DMS 273 treated with DMSO at 0.1 percent for 48 hours (cell line): Measurements from ENCODE around the gene CRYBA1.
A peak's percentile ranks its signal among the peaks of the same experiment; 100 is the strongest.
"Not testable (repeated sequence)": the region's sequence is repeated elsewhere in the genome, so short reads cannot be mapped to it uniquely, and the experiment has no call there.

Source experiments
- DNase-seq: peaks from one replicate; lab custom pipeline; 2025; lab: John Stamatoyannopoulos, UW

CRYBA1 gene

DNA sequence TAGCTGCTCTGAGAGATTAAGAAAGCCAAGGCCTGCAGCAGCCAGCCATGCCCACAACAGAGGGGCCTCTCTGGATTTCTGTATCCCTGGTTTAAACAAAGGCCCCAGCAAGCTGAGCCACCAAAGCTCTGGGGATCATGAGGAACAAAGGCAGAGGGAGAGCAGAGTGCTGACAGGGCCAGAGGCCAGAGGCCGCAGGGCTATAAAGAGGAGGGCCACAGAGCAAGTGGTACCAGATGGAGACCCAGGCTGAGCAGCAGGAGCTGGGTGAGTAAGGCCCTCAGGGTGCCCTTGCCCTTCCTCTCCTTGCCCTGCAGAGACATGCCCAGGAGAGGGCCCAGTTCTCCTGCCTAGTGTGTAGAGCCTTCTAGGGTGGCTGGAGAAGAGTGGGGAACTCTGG is at the start of gene CRYBA1:
Gene CRYBA1, plus strand, starts transcription at position 232 of the 400 bp plus-strand sequence. Its CDS starts 5 bp downstream, at position 237.
- no peak for DNase-seq

GRCh38 chr17:29197516-29198272 is 49.0 kb upstream of the CRYBA1 start:
- no peak for DNase-seq

DNA sequence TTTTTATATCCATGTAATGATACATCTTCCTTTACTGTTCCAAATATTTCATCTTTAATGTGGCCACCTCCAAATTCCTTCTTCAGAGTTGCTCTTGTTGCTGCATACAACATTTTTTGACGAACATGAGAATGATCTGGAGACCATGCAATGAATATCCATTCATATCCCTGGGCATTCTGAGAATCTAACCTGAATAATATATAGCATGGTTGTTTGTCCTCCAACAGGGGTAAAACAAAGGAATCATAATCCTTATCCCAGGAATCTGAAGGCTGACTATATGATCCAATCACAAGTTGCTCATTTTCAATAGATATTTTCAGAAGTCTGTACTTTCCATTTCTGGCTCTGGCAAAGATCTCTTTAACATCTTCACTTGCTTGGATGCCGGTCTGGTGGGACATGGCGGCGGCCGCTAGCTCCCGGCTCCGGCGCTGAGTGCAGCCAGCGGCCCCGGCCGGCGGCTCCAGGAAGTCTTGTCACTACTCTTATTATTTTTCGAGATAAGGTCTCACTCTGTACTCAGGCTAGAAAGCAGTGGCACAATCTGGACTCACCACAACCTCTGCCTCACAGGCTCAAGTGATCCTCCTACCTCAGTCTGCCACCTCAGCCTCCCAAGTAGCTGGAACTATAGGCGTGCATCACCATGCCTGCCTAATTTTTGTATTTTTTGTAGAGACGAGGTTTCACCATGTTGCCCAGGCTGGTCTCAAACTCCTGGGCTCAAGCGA is 42.4 kb upstream of the CRYBA1 start:
- DNase-seq = not testable (repeated sequence)

DNA sequence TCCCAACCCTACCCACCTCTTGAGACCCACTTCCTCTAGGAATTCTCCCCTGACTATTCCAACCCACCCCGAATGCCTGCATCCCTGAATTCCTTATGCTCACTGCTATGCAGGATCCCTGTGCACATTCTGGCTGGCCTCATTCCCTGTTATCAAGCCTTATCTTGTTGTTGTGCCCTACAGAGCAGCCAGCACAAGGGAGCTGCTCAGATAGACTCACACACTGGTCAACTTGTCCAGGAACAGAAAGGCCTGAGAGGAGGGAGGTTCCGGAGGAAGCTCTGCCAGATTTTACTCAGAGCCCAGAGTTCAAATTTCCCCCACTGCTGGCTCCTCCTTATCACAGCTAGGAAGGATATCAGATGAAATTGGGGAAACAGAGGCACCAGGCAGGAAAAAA is 41.6 kb upstream of the CRYBA1 start:
- DNase-seq = no peak

- DNase-seq = no peak
Observed at GRCh38 chr17:29207975-29208374, 38.7 kb upstream of the CRYBA1 start.

GRCh38 chr17:29209073-29209472 is 37.6 kb upstream of the CRYBA1 start:
- DNase-seq = no peak

DNA sequence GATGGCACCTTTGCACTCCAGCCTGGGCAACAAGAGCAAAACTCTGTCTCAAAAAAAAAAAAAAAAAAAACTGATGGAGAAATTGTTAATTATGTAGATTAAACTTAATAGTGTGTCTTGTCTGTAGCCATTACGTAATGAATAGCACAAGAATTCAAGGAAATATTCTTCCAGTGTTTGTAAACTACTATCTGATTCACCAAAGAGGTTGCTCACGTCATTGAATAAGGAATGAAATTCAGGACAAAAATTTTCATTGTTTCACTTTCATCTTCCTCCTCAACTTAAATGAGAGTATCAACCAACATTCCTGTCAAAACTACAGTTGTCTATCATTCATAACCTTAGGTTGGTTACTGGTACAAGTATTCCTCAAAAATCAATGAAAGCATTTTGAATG is 35.8 kb upstream of the CRYBA1 start:
- DNase-seq = no peak

DNA sequence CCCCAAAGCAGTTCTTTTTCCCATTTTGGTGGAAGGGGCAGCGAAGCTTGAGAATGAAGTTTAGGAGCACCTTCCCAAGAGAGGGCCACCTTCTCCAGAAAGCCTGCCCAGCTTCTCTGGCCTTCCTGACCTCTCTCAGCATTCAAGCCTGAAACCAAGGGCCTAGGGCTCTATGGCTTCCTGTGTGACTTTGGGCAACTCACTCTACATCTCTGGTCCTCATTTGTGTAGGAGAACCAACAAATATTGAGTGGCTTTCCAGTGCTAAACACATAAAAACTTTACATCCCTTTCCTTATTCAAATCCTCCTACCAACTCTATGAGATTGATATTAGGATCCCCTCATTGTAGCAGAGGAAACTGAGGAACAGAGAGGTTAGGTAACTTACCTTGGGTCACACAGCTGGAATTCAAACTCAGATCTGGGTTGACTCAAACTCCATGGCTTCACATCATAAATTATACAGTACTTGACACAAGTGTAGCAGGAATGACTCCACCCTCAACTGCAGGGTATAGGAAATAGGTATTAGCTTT is 34.5 kb upstream of the CRYBA1 start:
- no peak for DNase-seq

DNA sequence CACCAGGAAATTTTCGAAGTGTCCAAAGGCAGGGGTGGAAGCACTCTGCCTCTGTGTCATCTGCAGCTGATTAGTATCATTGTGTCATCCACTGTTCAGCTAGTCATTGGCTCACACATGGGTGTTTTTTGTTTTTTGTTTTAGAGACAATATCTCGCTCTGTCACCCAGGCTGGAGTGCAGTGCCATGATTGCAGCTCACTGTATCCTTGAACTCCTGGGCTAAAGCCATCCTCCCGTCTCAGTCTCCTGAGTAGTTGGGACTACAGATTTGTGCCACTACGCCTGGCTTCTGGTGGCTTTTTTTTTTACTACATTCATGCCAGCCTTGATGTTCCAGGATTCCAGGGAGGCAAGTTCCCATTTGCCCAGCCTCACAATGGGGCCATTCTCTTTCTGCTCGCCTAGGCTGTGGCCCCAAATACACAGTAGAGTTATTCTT is 34.0 kb upstream of the CRYBA1 start:
- no peak for DNase-seq

GRCh38 chr17:29214215-29215146 is 32.2 kb upstream of the CRYBA1 start:
- no peak for DNase-seq

DNA sequence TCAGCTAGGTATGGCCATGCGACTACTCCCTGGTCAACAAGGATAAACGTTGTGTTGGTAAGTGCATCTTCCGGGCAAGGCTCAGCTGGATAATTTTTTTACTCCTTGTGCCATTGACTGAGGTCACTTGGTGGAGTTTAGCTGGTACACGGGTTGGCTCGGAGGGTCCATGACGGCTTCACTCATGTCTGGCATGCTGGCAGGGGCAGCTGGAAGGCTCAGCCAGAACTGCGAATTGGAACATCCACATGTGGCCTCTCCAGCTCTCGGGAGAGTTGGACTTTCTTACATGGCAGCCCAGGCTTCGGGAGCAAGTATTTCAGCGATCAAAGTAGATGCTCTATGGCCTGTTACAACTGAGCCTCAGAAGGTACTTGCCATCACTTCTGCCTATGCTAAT is 31.5 kb upstream of the CRYBA1 start:
- DNase-seq = no peak

DNA sequence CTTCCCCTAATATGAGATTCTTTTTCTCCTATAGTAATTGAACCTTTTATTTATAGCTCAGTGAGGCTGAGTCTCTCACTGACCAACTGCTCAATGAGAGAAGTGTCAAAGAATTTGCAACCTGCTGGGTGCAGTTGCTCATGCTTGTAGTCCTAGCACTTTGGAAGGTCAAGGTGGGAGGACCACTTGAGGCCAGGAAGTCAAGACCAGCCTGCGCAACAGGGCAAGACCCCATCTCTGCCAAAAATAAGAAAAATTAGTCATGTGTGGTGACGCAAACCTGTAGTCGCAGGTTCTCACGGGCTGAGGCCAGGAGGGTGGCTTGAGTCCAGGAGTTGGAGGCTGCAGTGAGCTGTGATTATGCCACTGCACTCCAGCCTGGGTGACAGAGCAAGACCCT is 30.9 kb upstream of the CRYBA1 start:
- DNase-seq = no peak

DNA sequence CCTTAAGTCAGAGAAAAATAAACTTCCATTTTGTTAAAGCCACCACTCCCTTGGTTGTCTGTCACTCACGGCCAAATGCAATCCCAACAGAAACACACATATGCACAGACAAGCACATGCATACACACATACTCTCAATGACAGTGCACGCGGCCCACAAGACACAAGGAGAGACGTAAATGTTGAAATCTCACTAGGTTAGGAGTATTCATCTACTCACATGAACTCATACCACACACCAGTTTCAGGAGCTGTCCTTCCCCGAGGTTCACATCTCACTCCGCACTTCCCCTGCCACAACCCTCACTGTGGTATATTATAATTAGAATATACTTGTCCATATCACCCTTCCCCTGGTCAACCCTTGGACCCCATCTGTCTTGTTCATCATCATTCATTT is 30.5 kb upstream of the CRYBA1 start:
- DNase-seq = no peak

DNA sequence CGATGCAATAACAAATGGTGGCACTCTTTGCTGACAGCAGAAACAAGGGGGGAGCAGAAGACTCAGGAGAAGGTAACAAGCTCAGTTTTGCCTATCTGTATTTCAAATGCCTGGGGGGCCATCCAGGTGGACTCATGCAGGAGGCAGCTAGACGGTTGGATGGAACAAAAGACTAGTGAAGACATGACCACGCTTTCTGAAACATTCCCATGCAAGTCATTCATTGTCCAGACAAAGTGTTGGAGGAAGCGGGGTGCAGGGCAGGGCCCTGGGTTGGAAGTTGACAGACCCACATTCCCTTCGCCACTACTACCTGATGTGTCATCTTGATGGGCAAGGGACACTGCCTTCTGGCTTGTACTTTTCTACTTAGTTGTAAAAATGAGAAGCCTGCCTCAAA is 29.8 kb upstream of the CRYBA1 start:
- DNase-seq = no peak

GRCh38 chr17:29219378-29220047 is 27.1 kb upstream of the CRYBA1 start:
- peak; percentile 19 for DNase-seq

- not testable (repeated sequence) for DNase-seq
Observed at GRCh38 chr17:29221338-29221737, 25.3 kb upstream of the CRYBA1 start.

DNA sequence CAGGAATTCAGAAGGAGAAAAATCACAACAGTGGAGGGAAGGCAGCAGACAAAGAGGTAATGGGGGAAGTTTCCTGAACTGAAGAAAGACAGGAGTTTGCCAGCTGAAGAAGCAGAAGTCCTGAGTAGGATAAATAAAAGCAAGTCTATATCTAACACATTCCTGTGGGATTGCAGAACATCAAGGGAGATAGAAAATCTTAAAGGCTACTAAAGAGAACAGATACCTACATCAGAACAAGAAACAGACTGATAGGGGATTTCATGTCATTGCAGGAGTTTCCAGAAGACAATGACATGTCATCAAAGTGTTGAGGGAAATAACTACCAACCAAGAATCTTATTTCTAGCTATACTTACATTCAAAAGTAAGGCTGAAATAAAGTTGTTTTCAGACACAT is 21.3 kb upstream of the CRYBA1 start:
- no peak for DNase-seq

- no peak for DNase-seq
Observed at GRCh38 chr17:29233301-29233700, 13.4 kb upstream of the CRYBA1 start.

GRCh38 chr17:29234972-29235371 is 11.7 kb upstream of the CRYBA1 start:
- DNase-seq = not testable (repeated sequence)

- DNase-seq = no peak
Observed at GRCh38 chr17:29235904-29236303, 10.8 kb upstream of the CRYBA1 start.

DNA sequence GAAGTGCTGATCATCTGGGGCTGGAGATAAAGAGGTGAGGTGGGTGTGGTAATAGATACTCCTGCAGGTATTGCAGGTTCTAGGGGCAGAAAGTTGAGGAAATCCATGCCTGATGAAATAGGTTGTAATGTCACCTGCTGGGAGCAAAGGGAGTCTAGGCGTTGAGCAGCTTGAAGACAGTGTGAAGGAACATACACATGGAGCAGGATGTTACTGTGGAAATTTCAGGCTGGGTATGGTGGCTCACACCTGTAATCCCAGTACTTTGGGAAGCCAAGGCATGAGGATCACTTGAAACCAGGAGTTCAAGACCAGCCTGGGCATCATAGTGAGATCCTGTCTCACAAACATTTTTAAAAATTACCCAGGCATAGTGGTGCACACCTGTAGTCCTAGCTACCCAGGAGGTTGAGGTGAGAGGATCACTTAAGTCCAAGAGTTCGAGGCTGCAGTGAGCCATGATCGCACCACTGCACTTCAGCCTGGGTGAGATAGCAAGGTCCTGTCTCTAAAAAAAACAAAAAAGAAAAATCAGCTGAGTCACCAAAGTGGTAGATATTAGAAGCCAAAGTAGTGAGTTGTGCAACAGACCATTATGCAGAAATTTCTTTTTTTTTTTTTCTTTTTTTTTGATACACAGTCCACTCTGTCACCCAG is 9.1 kb upstream of the CRYBA1 start:
- no peak for DNase-seq
